AG08395 (cell line): ENCODE data around the gene XCL2.
"Not testable (repeated sequence)": the region's sequence is repeated elsewhere in the genome, so short reads cannot be mapped to it uniquely, and the experiment has no call there.

Experiments used
- DNase-seq: peaks from one replicate; pipeline ENCODE4 v3.0.0; 2012; ENCODE audit warnings: mixed read lengths, low spot score

XCL2 gene

GRCh38 chr1:168543840-168544498 lies at the start of gene XCL2:
XCL2 (minus strand) TSS chr1:168543997; CDS start chr1:168543964, 33 bp downstream.
- not testable (repeated sequence) for DNase-seq

- DNase-seq, result no peak
Observed at GRCh38 chr1:168591641-168592250, 47.9 kb upstream of the XCL2 start.

GRCh38 chr1:168591066-168591465 lies 47.3 kb upstream of the XCL2 start:
- no peak for DNase-seq

- DNase-seq, result no peak
Observed at GRCh38 chr1:168589167-168589566, 45.4 kb upstream of the XCL2 start.

GRCh38 chr1:168585937-168586336 lies 42.1 kb upstream of the XCL2 start:
- DNase-seq, result no peak

- peak; percentile 49 for DNase-seq
Observed at GRCh38 chr1:168585191-168585590, 41.4 kb upstream of the XCL2 start.

GRCh38 chr1:168583571-168583970 lies 39.8 kb upstream of the XCL2 start:
- no peak for DNase-seq

GRCh38 chr1:168582688-168583336 lies 39.0 kb upstream of the XCL2 start:
- peak; percentile 52 for DNase-seq

GRCh38 chr1:168581817-168582572 lies 38.2 kb upstream of the XCL2 start:
- no peak for DNase-seq

GRCh38 chr1:168580991-168581390 lies 37.2 kb upstream of the XCL2 start:
- not testable (repeated sequence) for DNase-seq

GRCh38 chr1:168580290-168580689 lies 36.5 kb upstream of the XCL2 start:
- not testable (repeated sequence) for DNase-seq

GRCh38 chr1:168578531-168579185 lies 34.9 kb upstream of the XCL2 start:
- not testable (repeated sequence) for DNase-seq

GRCh38 chr1:168576245-168576688 lies 32.5 kb upstream of the XCL2 start, which contains the start of gene XCL1:
XCL1 (plus strand) TSS chr1:168576605; CDS start chr1:168576638, 33 bp downstream.
- DNase-seq, result not testable (repeated sequence)

GRCh38 chr1:168574234-168574633 lies 30.4 kb upstream of the XCL2 start:
- DNase-seq, result not testable (repeated sequence)

- DNase-seq, result no peak
Observed at GRCh38 chr1:168572633-168573032, 28.8 kb upstream of the XCL2 start.

- DNase-seq, result no peak
Observed at GRCh38 chr1:168570652-168571051, 26.9 kb upstream of the XCL2 start.

- DNase-seq, result no peak
Observed at GRCh38 chr1:168568346-168568745, 24.5 kb upstream of the XCL2 start.

- DNase-seq, result no peak
Observed at GRCh38 chr1:168567568-168567967, 23.8 kb upstream of the XCL2 start.

GRCh38 chr1:168567007-168567406 lies 23.2 kb upstream of the XCL2 start:
- no peak for DNase-seq

- DNase-seq, result no peak
Observed at GRCh38 chr1:168565825-168566224, 22.0 kb upstream of the XCL2 start.

GRCh38 chr1:168561989-168562388 lies 18.2 kb upstream of the XCL2 start:
- DNase-seq, result no peak

GRCh38 chr1:168560370-168560769 lies 16.6 kb upstream of the XCL2 start:
- no peak for DNase-seq
